ENCODE data around the gene CDHR5. TPM values are rescaled to one million over a fixed set of nuclear protein-coding genes. Genes with fewer than 3 reads are reported as not detected.

Gene CDHR5
- total RNA-seq, 3 donors from 2014 or later (not counting 1 experiment from before 2014, with no cell fraction given), result not detected

DNA sequence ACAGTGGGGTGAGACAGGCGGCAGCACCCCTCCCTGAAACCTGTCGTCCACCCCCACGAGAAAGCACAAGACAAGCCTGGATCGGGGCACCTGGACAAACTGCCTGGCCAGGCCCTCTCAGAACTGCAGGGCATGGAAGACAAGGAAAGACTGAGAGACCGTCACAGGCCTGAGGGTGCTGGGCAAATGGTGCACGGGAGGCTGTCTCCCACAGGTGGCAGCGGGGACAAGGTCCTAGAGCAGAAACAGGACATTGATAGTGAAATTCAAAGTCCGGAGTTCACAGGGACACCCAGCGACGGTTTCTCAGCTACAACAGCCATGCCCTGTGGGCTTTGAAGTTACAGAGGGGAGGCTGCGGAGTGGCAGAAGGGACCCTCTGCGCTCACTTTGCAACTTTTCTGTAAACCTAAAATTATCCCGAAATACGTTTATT lies 33.0 kb upstream of the CDHR5 start:
- H3K36me3 ChIP-seq (ENCODE audit: control insufficient read depth, insufficient read depth, low read length), result peaks cover 12% of the 10 kb centered on the region
- Mint-ChIP-seq H3K4me3 (no peak overlapping the region), H3K27ac (no peak overlapping the region), H3K36me3 (no peaks in the 10 kb centered on the region), H3K4me1 (peaks cover 0 to 3% of the 10 kb centered on the region in 2 donors), H3K9me3 (no peaks in the 10 kb centered on the region), H3K27me3 (ENCODE audit: low read depth in 2 of 2) (no peaks in the 10 kb centered on the region)
- H3K9me3 ChIP-seq (ENCODE audit: control insufficient read depth, insufficient read depth, low read length), result no peaks in the 10 kb centered on the region
- H3K4me3 ChIP-seq (ENCODE audit: low read length), result no peak overlapping the region
- DNase-seq, result no peak
- ATAC-seq, result no peak
- no peaks in the 10 kb centered on the region for H3K27me3 ChIP-seq (ENCODE audit: control insufficient read depth, insufficient read depth, low read length)
- intact Hi-C loops (cut with micrococcal nuclease), result loop anchor here (10.0 kb wide), 1 partner anchor 67 kb away; no protein-coding TSS in a partner anchor
- TF ChIP-seq, protein P1, sequence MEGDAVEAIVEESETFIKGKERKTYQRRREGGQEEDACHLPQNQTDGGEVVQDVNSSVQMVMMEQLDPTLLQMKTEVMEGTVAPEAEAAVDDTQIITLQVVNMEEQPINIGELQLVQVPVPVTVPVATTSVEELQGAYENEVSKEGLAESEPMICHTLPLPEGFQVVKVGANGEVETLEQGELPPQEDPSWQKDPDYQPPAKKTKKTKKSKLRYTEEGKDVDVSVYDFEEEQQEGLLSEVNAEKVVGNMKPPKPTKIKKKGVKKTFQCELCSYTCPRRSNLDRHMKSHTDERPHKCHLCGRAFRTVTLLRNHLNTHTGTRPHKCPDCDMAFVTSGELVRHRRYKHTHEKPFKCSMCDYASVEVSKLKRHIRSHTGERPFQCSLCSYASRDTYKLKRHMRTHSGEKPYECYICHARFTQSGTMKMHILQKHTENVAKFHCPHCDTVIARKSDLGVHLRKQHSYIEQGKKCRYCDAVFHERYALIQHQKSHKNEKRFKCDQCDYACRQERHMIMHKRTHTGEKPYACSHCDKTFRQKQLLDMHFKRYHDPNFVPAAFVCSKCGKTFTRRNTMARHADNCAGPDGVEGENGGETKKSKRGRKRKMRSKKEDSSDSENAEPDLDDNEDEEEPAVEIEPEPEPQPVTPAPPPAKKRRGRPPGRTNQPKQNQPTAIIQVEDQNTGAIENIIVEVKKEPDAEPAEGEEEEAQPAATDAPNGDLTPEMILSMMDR (IDR thresholded peaks at IDR 0.05), result no peak
- 95% methylated on average over 14 of the region's 14 CpGs for WGBS (ENCODE audit: insufficient coverage)
- H3K4me1 ChIP-seq (ENCODE audit: control insufficient read depth, insufficient read depth, low read length), result no peaks in the 10 kb centered on the region
- no peak overlapping the region for H3K27ac ChIP-seq (ENCODE audit: low read length)

DNA sequence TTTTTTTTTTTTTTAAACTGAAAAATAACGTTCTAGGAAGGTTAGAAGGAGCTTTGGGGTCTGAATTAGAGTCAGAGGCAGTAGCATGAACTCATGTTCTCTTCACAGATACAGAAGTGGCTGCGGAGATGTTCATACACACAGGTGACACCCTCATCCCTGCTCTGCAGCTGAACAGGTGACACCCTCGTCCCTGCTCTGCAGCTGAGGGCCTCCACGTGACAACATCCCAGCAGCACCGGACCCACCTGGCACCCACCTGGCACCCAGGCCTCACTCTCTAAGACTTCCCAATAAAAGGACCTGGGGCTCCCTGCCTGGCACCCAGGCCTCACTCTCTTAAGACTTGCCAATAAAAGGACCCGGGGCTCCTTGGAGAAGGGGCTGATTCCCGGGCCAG lies 32.1 kb upstream of the CDHR5 start:
- Mint-ChIP-seq H3K27ac (no peak overlapping the region), H3K27me3 (ENCODE audit: low read depth in 2 of 2) (no peaks in the 10 kb centered on the region), H3K9me3 (no peaks in the 10 kb centered on the region), H3K4me1 (no peaks in the 10 kb centered on the region), H3K4me3 (no peak overlapping the region), H3K36me3 (no peaks in the 10 kb centered on the region)
- WGBS (ENCODE audit: insufficient coverage), result 91% methylated on average over 7 of the region's 7 CpGs
- no peak overlapping the region for H3K4me3 ChIP-seq (ENCODE audit: low read length)
- no peak overlapping the region for H3K27ac ChIP-seq (ENCODE audit: low read length)
- H3K36me3 ChIP-seq (ENCODE audit: control insufficient read depth, insufficient read depth, low read length), result peaks cover 12% of the 10 kb centered on the region
- ATAC-seq (no peak), DNase-seq (no peak)
- TF ChIP-seq, protein P1 (IDR thresholded peaks at IDR 0.05), result no peak
- intact Hi-C loops (cut with micrococcal nuclease), result loop anchor here (10.0 kb wide), 1 partner anchor 68 kb away; no protein-coding TSS in a partner anchor
- no peaks in the 10 kb centered on the region for H3K9me3 ChIP-seq (ENCODE audit: control insufficient read depth, insufficient read depth, low read length)
- H3K4me1 ChIP-seq (ENCODE audit: control insufficient read depth, insufficient read depth, low read length), result no peaks in the 10 kb centered on the region
- no peaks in the 10 kb centered on the region for H3K27me3 ChIP-seq (ENCODE audit: control insufficient read depth, insufficient read depth, low read length)

DNA sequence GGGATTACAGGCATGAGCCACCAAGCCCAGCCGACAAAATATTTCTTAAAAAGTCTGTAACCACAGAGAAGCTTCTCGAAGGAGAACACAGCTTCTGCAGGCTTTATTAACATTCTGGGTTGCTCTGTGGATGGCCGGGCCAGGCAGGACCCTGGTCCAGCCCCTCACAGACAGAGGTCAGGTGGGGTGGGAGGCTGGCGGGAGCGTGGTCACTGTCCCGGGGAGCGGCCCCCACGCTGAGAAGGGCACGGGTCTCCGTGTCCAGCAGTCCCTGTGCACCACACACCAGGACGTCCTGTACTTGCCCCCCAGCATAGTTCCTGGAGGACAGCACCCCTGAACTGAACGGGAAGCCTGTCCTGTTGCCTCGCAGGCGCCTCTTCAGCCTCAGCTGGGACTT lies 31.7 kb upstream of the CDHR5 start:
- no peak for DNase-seq
- Histone ChIP-seq H3K4me3 (ENCODE audit: low read length) (no peak overlapping the region), H3K9me3 (ENCODE audit: control insufficient read depth, insufficient read depth, low read length) (no peaks in the 10 kb centered on the region), H3K4me1 (ENCODE audit: control insufficient read depth, insufficient read depth, low read length) (no peaks in the 10 kb centered on the region), H3K36me3 (ENCODE audit: control insufficient read depth, insufficient read depth, low read length) (peaks cover 13% of the 10 kb centered on the region), H3K27ac (ENCODE audit: low read length) (no peak overlapping the region), H3K27me3 (ENCODE audit: control insufficient read depth, insufficient read depth, low read length) (no peaks in the 10 kb centered on the region)
- Mint-ChIP-seq H3K36me3 (no peaks in the 10 kb centered on the region), H3K27ac (no peak overlapping the region), H3K4me1 (no peaks in the 10 kb centered on the region), H3K9me3 (no peaks in the 10 kb centered on the region), H3K27me3 (ENCODE audit: low read depth in 2 of 2) (no peaks in the 10 kb centered on the region), H3K4me3 (no peak overlapping the region)
- 97% methylated on average over 14 of the region's 14 CpGs for WGBS (ENCODE audit: insufficient coverage)
- intact Hi-C loops (cut with micrococcal nuclease), result loop anchor here (10.0 kb wide), 1 partner anchor 68 kb away; no protein-coding TSS in a partner anchor
- no peak for ATAC-seq
- TF ChIP-seq, protein P1 (IDR thresholded peaks at IDR 0.05), result no peak

Measured in natural killer cell (primary cell).